GM23338 (cell line): ENCODE results near the gene STARD4. TPM values are rescaled to one million over a fixed set of nuclear protein-coding genes. Genes with fewer than 3 reads are reported as not detected.

Experiments
- ATAC-seq: fragments of 200-7000 bp; cut with Tn5 transposase; 3 replicates; pipeline ENCODE4 v1.9.1; 2020
- DNase-seq: peaks from one replicate; pipeline ENCODE4 v3.0.0-alpha.2; 2015; ENCODE audit warnings: low spot score
- H2AFZ ChIP-seq: fragments of 200-600 bp; sonication (generic); 2 replicates; pipeline ENCODE4 v1.8.0; 2016; ENCODE audit warnings: antibody characterized with exemption, mild to moderate bottlenecking, moderate library complexity
- H3F3A ChIP-seq: fragments of 200-600 bp; sonication (generic); replicated peaks from 2 replicates; pipeline ENCODE4 v1.8.0; 2017; ENCODE audit warnings: antibody characterized with exemption, mixed run types, low read depth
- H3K27ac ChIP-seq: fragments of 200-600 bp; sonication (generic); 2 replicates; pipeline ENCODE4 v1.6.1; 2016; ENCODE audit warnings: low read depth
- H3K27me3 ChIP-seq: fragments of 200-600 bp; sonication (generic); 2 replicates; pipeline ENCODE4 v1.8.0; 2016; ENCODE audit warnings: mild to moderate bottlenecking, mixed run types, moderate library complexity; ENCODE audit not compliant: insufficient read depth
- H3K36me3 ChIP-seq: fragments of 200-600 bp; sonication (generic); 2 replicates; pipeline ENCODE4 v1.8.0; 2016; ENCODE audit warnings: mild to moderate bottlenecking; ENCODE audit not compliant: insufficient read depth
- H3K4me1 ChIP-seq: fragments of 200-600 bp; sonication (generic); 2 replicates; pipeline ENCODE4 v1.8.0; 2016; ENCODE audit warnings: mild to moderate bottlenecking, moderate library complexity; ENCODE audit not compliant: insufficient read depth
- H3K4me2 ChIP-seq: fragments of 200-600 bp; sonication (generic); 2 replicates; pipeline ENCODE4 v1.7.1; 2017; ENCODE audit warnings: mixed run types
- H3K4me3 ChIP-seq: fragments of 200-600 bp; sonication (generic); 2 replicates; pipeline ENCODE4 v1.6.1; 2016; ENCODE audit warnings: mixed run types
- H3K79me2 ChIP-seq: fragments of 200-600 bp; sonication (generic); replicated peaks from 2 replicates; pipeline ENCODE4 v1.8.0; 2017; ENCODE audit warnings: mild to moderate bottlenecking; ENCODE audit not compliant: insufficient read depth
- H3K9me2 ChIP-seq: fragments of 200-600 bp; sonication (generic); 2 replicates; pipeline ENCODE4 v1.8.0; 2017; ENCODE audit not compliant: insufficient read depth
- H4K20me1 ChIP-seq: fragments of 200-600 bp; sonication (generic); replicated peaks from 2 replicates; pipeline ENCODE4 v1.8.0; 2017; ENCODE audit warnings: mild to moderate bottlenecking; ENCODE audit not compliant: insufficient read depth
- H3K27ac Mint-ChIP-seq: 2 replicates; pipeline ENCODE4 v1.8.0; 2020; ENCODE audit warnings: inconsistent platforms, mild to moderate bottlenecking, moderate library complexity, mixed read lengths
- H3K27me3 Mint-ChIP-seq: 3 replicates; pipeline ENCODE4 v1.8.0; 2022; ENCODE audit warnings: low read depth, mild to moderate bottlenecking, moderate library complexity, mixed read lengths, inconsistent platforms; ENCODE audit not compliant: insufficient read depth, poor library complexity
- H3K36me3 Mint-ChIP-seq: 3 replicates; pipeline ENCODE4 v1.8.0; 2021; ENCODE audit warnings: low read depth, mild to moderate bottlenecking, inconsistent platforms, moderate library complexity, mixed read lengths
- H3K4me1 Mint-ChIP-seq: 3 replicates; pipeline ENCODE4 v1.8.0; 2020; ENCODE audit warnings: mild to moderate bottlenecking, inconsistent platforms, mixed read lengths
- H3K4me3 Mint-ChIP-seq: 3 replicates; pipeline ENCODE4 v1.8.0; 2021; ENCODE audit warnings: moderate library complexity, mild to moderate bottlenecking, inconsistent platforms, mixed read lengths
- H3K9me3 Mint-ChIP-seq: 3 replicates; pipeline ENCODE4 v1.8.0; 2020; ENCODE audit warnings: moderate library complexity, mild to moderate bottlenecking, inconsistent platforms, mixed read lengths
- CREB1 ChIP-seq: fragments of 250-450 bp; sonication (Bioruptor Pico); IDR thresholded peaks from 2 replicates; pipeline ENCODE4 v1.5.0; 2020; ENCODE audit warnings: low read depth, mild to moderate bottlenecking, moderate library complexity
- ETS1 ChIP-seq: IDR thresholded peaks from 2 replicates; pipeline ENCODE4 v1.6.1; 2016; ENCODE audit warnings: antibody characterized with exemption
- EZH2phosphoT487 ChIP-seq: fragments of 200-600 bp; sonication (generic); IDR thresholded peaks from one replicate; pipeline ENCODE4 v1.8.1; 2018; ENCODE audit warnings: antibody characterized with exemption; ENCODE audit not compliant: unreplicated experiment
- JUNB ChIP-seq: IDR thresholded peaks from one replicate; pipeline ENCODE4 v1.6.1; 2016; ENCODE audit warnings: antibody characterized with exemption; ENCODE audit not compliant: unreplicated experiment
- REST ChIP-seq: IDR thresholded peaks from one replicate; pipeline ENCODE4 v1.6.1; 2018; ENCODE audit warnings: antibody characterized with exemption; ENCODE audit not compliant: unreplicated experiment
- STAT1 ChIP-seq: IDR thresholded peaks from one replicate; pipeline ENCODE4 v1.6.1; 2016; ENCODE audit warnings: antibody characterized with exemption; ENCODE audit not compliant: unreplicated experiment
- ZNF331 ChIP-seq: fragments of 250-450 bp; sonication (Bioruptor Pico); IDR thresholded peaks from 2 replicates; pipeline ENCODE4 v1.5.0; 2020; ENCODE audit warnings: low read depth, mild to moderate bottlenecking, moderate library complexity
- ZNF462 ChIP-seq: fragments of 250-450 bp; sonication (Bioruptor Pico); IDR thresholded peaks from 2 replicates; pipeline ENCODE4 v1.5.0; 2020; ENCODE audit warnings: mild to moderate bottlenecking, moderate library complexity
- polyA plus RNA-seq: library from polyadenylated mRNA; unstranded; fragments of >200 nt; fragmentation: Nextera tagmentation; extraction: Ambion mirVana; gene quantifications from 2 replicates; pipeline ENCODE4 v1.2.1, GENCODE V29; 2016
- total RNA-seq: library from RNA; depleted of rRNA; stranded (reverse); fragments of >200 nt; shearing (Covaris generic); gene quantifications from 2 replicates; pipeline ENCODE4 v1.2.3, GENCODE V29; 2014

STARD4 gene
- total and polyA plus RNA-seq, 2 experiments from 2014 or later = 25.0 to 92.0 TPM

GRCh38 chr5:111537141-111538024 is 25.0 kb upstream of the STARD4 start:
- Histone ChIP-seq H3K4me1 (no peaks in the 10 kb centered on the region), H3K79me2 (no peaks in the 10 kb centered on the region), H3K4me3 (no peak overlapping the region), H3K4me2 (no peak overlapping the region), H3F3A (no peaks in the 10 kb centered on the region), H3K27ac (no peak overlapping the region), H2AFZ (no peak overlapping the region), H3K27me3 (no peaks in the 10 kb centered on the region), H3K36me3 (no peaks in the 10 kb centered on the region), H3K9me2 (no peaks in the 10 kb centered on the region), H4K20me1 (no peaks in the 10 kb centered on the region)
- H3K9me3 Mint-ChIP-seq = 0 out of 3 replicates have a peak, but pooled peaks cover 2% of the 10 kb centered on the region
- no peak overlapping the region for H3K4me3 Mint-ChIP-seq
- H3K27me3 Mint-ChIP-seq = peaks cover 3% of the 10 kb centered on the region
- ATAC-seq (no peak), DNase-seq (no peak)
- H3K27ac Mint-ChIP-seq = no peak overlapping the region
- TF ChIP-seq CREB1 (CRISPR knock-in tag) = no peak
- no peak for TF ChIP-seq ZNF331 (CRISPR knock-in tag)
- no peaks in the 10 kb centered on the region; the same call in 2 of the 3 replicates for H3K4me1 Mint-ChIP-seq
- no peaks in the 10 kb centered on the region for H3K36me3 Mint-ChIP-seq

- Histone ChIP-seq H3K27ac (no peak overlapping the region), H3F3A (no peaks in the 10 kb centered on the region), H3K9me2 (no peaks in the 10 kb centered on the region), H3K36me3 (no peaks in the 10 kb centered on the region), H3K4me2 (no peak overlapping the region), H3K4me1 (no peaks in the 10 kb centered on the region), H3K79me2 (no peaks in the 10 kb centered on the region), H3K27me3 (no peaks in the 10 kb centered on the region), H2AFZ (no peak overlapping the region), H3K4me3 (no peak overlapping the region), H4K20me1 (no peaks in the 10 kb centered on the region)
- ATAC-seq (no peak), DNase-seq (no peak)
- no peak overlapping the region for H3K4me3 Mint-ChIP-seq
- no peaks in the 10 kb centered on the region for H3K36me3 Mint-ChIP-seq
- no peak overlapping the region for H3K27ac Mint-ChIP-seq
- H3K9me3 Mint-ChIP-seq = 0 out of 3 replicates have a peak, but pooled peaks cover 2% of the 10 kb centered on the region
- H3K4me1 Mint-ChIP-seq = no peaks in the 10 kb centered on the region; the same call in 2 of the 3 replicates
- H3K27me3 Mint-ChIP-seq = peaks cover 3% of the 10 kb centered on the region
- no peak for TF ChIP-seq ZNF462 (CRISPR knock-in tag)
- TF ChIP-seq ZNF331 (CRISPR knock-in tag) = no peak
- no peak for TF ChIP-seq CREB1 (CRISPR knock-in tag)
- no peak for TF ChIP-seq REST
- no peak for TF ChIP-seq ETS1
- no peak for TF ChIP-seq JUNB
- TF ChIP-seq STAT1 = no peak
- TF ChIP-seq EZH2phosphoT487 = no peak
Measured at GRCh38 chr5:111535879-111536549, 23.7 kb upstream of the STARD4 start.
